Stimulated activated CD8-positive, alpha-beta memory T cell treated with anti-CD3 and anti-CD28 coated beads, Interleukin-12 subunit alpha, Interleukin-12 subunit beta, amount 100 ng/mL, for 1 hour (primary cell): Measurements from ENCODE around the gene OSBPL5.

Source experiments
- DNase-seq: peaks from one replicate; pipeline ENCODE4 v3.0.0-alpha.2; 2020; ENCODE audit warnings: low read depth

OSBPL5 gene

GRCh38 chr11:3197878-3198528 is 32.9 kb upstream of the OSBPL5 start:
- DNase-seq: no peak

- no peak for DNase-seq
Measured at GRCh38 chr11:3197044-3197695, 32.1 kb upstream of the OSBPL5 start.

GRCh38 chr11:3196161-3197043 is 31.3 kb upstream of the OSBPL5 start:
- no peak for DNase-seq

GRCh38 chr11:3195251-3196160 is 30.4 kb upstream of the OSBPL5 start:
- no peak for DNase-seq

GRCh38 chr11:3194016-3194816 is 29.1 kb upstream of the OSBPL5 start:
- DNase-seq: no peak

- no peak for DNase-seq
Measured at GRCh38 chr11:3193373-3194015, 28.4 kb upstream of the OSBPL5 start.

- DNase-seq: no peak
Measured at GRCh38 chr11:3192511-3193372, 27.6 kb upstream of the OSBPL5 start.

- DNase-seq: no peak
Measured at GRCh38 chr11:3191586-3192324, 26.6 kb upstream of the OSBPL5 start.

GRCh38 chr11:3190600-3190999 is 25.5 kb upstream of the OSBPL5 start:
- DNase-seq: no peak

- no peak for DNase-seq
Measured at GRCh38 chr11:3189886-3190583, 24.9 kb upstream of the OSBPL5 start.

- DNase-seq: no peak
Measured at GRCh38 chr11:3189196-3189843, 24.2 kb upstream of the OSBPL5 start.

- no peak for DNase-seq
Measured at GRCh38 chr11:3188496-3189195, 23.5 kb upstream of the OSBPL5 start.

- no peak for DNase-seq
Measured at GRCh38 chr11:3186166-3186953, 21.2 kb upstream of the OSBPL5 start.

- no peak for DNase-seq
Measured at GRCh38 chr11:3184732-3185347, 19.7 kb upstream of the OSBPL5 start.

GRCh38 chr11:3183523-3183922 is 18.4 kb upstream of the OSBPL5 start:
- no peak for DNase-seq

GRCh38 chr11:3182462-3182852 is 17.3 kb upstream of the OSBPL5 start:
- no peak for DNase-seq
